GM21619 (cell line): Measurements from ENCODE around the gene BANF1.
A peak's percentile ranks its signal among the peaks of the same experiment; 100 is the strongest.

Experiments used
- ATAC-seq: cut with Tn5 transposase; IDR thresholded peaks from one replicate; pipeline ENCODE4 v1.9.1; 2021; ENCODE audit not compliant: unreplicated experiment

The BANF1 gene

DNA sequence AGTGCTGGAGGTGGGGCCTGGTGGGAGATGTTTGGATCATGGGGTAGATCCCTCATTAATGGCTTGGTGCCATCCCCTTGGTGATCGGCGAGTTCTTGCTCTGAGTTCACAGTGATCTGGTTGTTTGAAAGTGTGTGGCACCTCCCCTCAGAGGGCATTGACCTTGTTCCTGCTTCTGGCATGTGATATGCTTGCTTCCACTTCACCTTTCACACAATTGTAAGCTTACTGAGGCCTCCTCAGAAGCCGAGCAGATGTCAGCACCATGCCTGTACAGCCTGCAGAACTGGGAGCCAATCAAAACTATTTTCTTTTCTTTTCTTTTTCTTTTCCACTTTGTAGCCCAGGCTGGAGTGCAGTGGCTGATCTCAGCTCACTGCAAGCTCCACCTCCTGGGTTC is 35.0 kb downstream of the BANF1 start:
- ATAC-seq, result no peak

- ATAC-seq, result no peak
These were observed 37.5 kb downstream of the BANF1 start for GRCh38 chr11:66039765-66040164.

DNA sequence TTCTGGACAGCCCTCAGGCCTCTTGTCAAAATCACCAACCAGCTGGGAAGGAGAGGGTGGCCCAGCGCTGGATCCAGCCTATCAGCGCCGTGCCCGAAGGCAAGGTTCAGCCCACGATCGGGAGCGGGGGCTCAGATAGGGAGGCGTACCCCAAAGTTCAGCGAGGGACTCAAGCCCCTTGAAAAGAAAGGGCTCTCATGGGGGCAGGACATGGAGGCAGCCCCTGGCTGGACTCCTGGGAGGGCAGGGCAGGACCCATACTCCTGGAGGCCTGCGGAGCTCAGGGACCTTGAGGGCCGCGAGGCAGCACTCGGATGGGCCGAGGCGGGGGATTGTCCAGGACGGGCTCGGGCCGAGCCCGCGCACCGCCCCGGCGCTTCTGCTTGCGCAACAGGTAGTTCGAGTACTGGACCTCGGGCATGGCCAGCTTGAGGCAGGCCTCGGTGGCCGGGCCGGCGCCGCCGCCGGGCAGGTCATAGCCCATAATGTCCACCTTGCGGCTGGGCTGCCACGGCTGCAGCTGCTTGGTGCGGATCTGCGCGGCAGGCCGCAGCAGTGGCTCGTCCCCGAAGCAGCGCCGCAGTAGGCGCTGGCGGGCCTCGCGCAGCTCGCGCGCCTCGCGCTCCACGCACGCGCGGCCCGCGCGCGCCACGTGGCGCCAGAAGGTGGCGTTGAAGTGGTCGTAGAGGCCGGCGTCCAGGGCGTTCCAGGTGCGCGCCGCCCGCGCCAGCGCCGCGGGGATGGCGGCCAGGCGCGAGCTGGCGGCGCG is 40.1 kb downstream of the BANF1 start:
- ATAC-seq, result no peak

DNA sequence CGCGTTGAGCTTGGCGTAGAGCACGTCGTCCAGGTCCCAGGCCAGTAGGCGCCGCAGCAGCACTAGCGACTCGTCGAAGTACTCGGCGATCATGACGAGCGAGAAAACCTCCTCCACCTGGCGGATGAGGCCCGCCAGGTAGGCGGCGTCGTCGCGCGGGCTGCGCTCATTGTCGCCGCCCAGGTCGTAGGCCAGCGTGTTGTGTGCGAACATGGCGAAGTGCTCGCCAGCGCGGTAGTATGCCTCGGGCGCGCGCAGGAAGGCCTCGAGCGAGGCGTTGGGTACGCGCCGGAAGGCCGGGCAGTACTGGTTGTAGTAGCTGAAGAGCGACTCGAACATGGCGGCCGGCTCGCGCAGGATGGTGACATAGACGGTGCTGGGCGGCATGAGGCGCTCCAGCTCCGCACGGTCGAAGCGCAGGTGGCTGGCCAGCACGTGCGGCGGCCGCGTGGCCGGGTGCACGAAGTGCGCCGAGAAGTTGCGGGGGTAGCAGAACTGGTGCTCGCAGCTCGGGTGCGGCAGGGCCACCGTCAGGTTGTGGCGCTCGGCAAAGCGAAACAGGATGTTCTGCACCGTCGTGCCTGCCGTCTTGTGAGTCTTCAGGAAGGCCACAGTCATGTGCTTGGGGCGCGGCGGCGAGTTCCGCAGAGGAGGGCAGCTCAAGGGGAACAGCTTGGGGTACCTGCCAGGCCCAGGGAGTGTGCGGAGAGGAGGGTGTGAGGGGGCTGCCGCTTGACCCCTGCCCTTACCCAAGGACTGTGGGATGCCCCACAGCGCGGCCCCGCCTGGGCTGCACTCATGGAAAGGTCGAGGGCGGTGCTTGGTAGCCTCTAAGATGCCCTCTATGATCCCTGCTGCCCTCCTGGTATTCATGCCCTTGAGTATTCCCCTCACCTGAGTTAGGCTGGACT is 40.9 kb downstream of the BANF1 start:
- ATAC-seq, result no peak

GRCh38 chr11:66044757-66045156 is 42.5 kb downstream of the BANF1 start:
- no peak for ATAC-seq

GRCh38 chr11:66045177-66045639 is 42.9 kb downstream of the BANF1 start:
- no peak for ATAC-seq

DNA sequence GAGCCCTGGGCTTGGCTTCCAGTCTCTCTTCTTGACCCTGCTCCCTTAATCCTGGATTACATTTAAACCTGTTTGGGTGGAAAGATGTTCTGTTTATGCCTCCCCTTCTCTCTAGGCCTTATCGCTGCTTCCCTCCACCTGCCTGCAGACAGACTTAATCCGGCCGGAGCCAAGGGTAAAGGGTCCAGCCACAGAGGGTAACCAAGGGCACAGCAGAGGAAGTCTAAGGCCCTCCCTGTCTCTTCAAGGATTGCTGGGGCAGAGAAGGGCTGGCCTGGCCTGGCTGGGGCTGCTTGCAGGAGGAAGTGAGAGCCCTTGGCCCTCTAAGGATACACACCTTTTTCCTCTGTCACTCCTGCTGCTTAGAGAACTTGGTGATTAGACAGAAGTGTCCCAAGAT is 44.6 kb downstream of the BANF1 start:
- ATAC-seq, result no peak

GRCh38 chr11:66047541-66048365 is 45.5 kb downstream of the BANF1 start:
- ATAC-seq, result no peak

DNA sequence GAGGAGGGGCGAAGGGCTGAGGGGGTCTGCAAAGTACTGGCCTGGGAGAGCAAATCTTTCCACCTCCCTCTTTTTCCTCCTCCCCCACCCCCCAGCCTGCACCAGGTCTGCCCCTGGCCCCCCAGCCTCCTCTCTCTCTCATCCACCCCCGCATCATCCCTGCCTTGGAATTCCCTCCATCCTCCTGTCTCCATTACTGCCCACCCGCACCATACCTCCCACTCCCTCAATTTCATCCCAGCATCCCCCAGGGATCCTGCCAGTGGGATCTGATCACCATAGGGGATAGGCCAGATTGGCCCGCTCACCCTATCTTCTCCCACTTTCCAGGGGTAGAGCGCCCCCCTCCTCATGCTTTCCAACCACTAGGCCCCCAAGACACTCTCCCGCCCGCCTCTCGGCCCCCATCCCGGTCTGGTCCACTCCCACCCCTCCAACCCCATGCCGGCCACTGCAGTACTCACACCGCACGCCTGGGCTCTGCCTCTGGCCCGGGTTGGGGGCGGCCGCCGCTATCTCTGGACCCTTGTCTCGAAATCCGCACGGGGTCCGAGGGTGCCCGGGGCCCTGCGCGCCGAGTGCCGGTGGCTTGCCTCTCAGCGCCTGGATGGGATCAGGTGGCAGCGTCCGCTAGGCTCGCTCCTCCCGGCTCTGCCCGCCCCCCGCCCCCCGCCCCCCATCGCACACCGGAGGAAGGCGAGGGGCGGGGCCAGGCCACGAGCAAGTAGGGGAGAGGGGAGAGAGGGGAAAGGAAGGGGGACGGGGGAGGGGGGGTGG is 46.4 kb downstream of the BANF1 start, which contains the start of gene GAL3ST3:
GAL3ST3 (minus strand) TSS at position 615 of the 777 bp plus-strand sequence. CDS start 3,746 bp downstream, outside the sequence.
- no peak for ATAC-seq

DNA sequence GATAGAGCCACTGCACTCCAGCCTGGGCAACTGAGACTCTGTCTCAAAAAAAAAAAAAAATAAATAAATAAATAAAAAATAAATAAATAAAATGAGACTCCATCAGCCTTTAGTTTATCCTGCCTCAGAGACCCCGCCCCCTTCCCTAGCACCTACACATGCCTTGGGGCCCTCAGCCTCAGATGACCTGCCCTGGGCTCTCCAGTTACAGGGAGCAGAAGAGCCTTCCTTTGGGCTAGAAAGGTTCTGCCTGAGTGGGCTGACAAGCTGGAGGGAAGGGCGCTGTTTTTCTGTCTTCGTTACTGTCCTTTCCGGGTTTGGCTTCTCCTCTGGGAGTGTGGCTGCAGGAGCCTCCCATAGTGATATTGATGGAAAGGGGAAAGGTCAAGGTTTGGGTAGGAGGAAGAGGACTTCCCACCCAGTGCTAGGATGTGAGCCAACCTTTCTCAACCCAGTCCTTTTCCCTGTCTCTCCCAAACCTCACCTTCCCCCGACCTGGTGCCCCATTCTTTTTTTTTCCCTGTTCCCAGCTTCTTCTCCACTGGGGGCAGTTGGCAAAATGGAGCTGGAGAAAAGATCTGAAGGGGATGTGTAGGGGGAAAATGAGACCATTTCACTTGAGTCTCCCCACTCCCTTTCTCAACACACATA is 48.4 kb downstream of the BANF1 start:
- no peak for ATAC-seq

GRCh38 chr11:66051371-66051765 is 49.1 kb downstream of the BANF1 start:
- no peak for ATAC-seq

DNA sequence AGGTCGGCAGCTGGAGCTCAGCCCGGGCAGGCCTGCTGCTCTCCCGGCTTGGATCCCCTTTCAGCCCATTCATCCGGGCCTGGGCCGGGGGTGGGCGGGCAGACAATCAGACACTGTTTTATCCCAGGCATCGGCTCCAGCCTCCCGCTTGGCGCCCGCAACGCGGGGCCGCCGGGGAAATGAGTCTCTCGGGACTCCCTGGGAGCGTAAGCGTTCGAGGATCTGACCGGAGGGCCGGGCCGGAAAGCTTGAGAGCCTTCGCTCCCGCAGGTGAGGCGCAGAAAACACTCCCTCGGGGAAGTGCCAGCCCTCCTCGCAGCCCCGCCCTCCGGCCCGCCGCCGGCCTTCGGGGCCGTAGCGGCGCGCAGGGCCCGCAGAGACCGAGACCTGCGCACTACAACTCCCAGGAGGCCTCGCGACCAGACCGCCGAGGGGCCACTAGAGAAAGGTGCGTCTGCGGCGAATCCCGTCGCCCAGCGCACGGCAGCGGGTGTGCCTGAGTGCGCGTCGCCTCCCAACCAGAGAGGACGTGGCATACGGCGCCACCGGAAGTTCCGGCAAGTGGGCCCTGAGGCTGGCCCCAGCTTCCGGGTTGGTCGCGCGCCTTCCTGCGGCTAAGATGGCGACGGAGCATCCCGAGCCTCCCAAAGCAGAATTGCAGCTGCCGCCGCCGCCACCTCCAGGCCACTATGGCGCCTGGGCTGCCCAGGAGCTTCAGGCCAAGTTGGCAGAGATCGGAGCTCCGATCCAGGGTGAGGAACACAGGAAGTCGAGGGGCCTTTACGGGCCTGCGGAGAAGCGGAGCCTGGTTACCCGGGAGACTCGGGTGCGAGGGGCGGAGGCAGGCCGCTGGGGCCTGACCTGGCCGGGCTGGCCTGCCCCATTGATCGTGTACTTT is 49.7 kb downstream of the BANF1 start, which contains the start of gene SF3B2:
SF3B2 (plus strand) TSS at position 599 of the 898 bp plus-strand sequence; CDS start at position 620, 21 bp downstream.
- peak; percentile 89 for ATAC-seq

GRCh38 chr11:66052664-66052982 is 50.3 kb downstream of the BANF1 start:
- no peak for ATAC-seq
